ENCODE measurements around the gene TAPBP.

TAPBP gene

DNA sequence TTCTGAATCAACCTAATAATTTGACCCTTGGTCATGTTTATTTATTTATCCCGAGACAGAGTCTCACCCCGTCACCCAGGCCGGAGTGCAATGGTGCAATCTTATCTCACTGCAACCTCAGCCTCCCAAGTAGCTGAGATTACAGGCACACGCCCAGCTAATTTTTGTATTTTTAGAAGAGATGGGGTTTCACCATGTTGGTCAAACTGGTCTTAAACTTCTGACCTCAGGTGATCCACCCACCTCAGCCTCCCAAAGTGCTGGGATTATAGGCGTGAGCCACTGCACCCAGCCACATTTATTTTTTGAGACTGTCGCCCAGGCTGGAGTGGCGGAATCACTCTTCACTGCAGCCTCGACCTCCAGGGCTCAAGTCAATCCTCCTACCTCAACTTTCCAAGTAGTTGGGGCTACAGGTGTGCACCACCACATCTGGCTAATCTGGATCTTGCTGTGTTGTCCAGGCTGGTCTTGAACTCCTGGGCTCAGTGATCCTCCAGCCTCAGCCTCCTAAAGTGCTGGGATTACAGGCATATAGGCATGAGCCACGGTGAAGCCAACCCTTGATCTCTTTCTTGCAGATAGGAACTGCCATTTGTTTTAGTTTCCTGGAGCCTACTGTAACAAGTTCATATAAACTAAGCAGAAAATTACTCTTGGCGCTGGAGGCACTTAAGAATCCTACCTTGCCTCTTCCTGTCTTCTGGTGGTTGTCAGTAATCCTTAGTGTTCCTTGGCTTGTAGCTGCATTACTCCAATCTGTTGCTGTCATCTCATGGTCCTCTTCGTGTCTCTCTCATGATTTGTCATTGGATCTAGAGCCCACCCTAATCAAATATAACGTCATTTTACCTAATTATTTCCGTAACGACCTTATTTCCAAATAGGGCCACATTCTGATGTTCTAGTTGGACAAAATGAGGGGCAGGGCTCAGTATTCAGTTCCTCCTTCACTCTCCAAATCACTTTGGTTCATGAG lies 39.7 kb downstream of the TAPBP start:
- peaks cover 76% of the 10 kb centered on the region for H3K4me1 ChIP-seq (ENCODE audit: insufficient read depth, low read length)
- peaks cover 68% of the 10 kb centered on the region for H3K79me2 ChIP-seq (ENCODE audit: insufficient read depth, low read length)
- no peaks in the 10 kb centered on the region for H3K27me3 ChIP-seq (ENCODE audit: insufficient read depth, low read length, poor library complexity)
- peak overlapping the region; percentile 85 for H3K9ac ChIP-seq (ENCODE audit: low read depth, low read length)
- TF ChIP-seq, protein P1, sequence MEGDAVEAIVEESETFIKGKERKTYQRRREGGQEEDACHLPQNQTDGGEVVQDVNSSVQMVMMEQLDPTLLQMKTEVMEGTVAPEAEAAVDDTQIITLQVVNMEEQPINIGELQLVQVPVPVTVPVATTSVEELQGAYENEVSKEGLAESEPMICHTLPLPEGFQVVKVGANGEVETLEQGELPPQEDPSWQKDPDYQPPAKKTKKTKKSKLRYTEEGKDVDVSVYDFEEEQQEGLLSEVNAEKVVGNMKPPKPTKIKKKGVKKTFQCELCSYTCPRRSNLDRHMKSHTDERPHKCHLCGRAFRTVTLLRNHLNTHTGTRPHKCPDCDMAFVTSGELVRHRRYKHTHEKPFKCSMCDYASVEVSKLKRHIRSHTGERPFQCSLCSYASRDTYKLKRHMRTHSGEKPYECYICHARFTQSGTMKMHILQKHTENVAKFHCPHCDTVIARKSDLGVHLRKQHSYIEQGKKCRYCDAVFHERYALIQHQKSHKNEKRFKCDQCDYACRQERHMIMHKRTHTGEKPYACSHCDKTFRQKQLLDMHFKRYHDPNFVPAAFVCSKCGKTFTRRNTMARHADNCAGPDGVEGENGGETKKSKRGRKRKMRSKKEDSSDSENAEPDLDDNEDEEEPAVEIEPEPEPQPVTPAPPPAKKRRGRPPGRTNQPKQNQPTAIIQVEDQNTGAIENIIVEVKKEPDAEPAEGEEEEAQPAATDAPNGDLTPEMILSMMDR (IDR thresholded peaks at IDR 0.05; ENCODE audit: borderline replicate concordance, extremely low read depth, low read length, poor library complexity, severe bottlenecking) = no peak
- TF ChIP-seq EZH2 (IDR thresholded peaks at IDR 0.05; ENCODE audit: borderline replicate concordance, low read depth, low read length, severe bottlenecking) = no peak
- no peaks in the 10 kb centered on the region for H3K9me3 ChIP-seq (ENCODE audit: insufficient read depth, low read length, severe bottlenecking)
- DNase-seq (no peak), ATAC-seq (ENCODE audit: insufficient read depth, low read depth) (no peak)
- H3K4me3 ChIP-seq (ENCODE audit: low read depth in 1 of 2, low read length in 2 of 2) = peak overlapping the region in 1 of 2 experiments; percentile 61; a peak in 1 of 4 replicates
- H3K27ac ChIP-seq (ENCODE audit: low read length) = no peak overlapping the region
- peaks cover 43% of the 10 kb centered on the region for H4K20me1 ChIP-seq (ENCODE audit: insufficient read depth, low read length)
- H3K36me3 ChIP-seq (ENCODE audit: insufficient read depth, low read length) = peaks cover 71% of the 10 kb centered on the region
- no peak overlapping the region for H2AFZ ChIP-seq (ENCODE audit: low read depth, low read length)
- H3K4me2 ChIP-seq (ENCODE audit: insufficient read depth, low read length) = peak overlapping the region; percentile 78

DNA sequence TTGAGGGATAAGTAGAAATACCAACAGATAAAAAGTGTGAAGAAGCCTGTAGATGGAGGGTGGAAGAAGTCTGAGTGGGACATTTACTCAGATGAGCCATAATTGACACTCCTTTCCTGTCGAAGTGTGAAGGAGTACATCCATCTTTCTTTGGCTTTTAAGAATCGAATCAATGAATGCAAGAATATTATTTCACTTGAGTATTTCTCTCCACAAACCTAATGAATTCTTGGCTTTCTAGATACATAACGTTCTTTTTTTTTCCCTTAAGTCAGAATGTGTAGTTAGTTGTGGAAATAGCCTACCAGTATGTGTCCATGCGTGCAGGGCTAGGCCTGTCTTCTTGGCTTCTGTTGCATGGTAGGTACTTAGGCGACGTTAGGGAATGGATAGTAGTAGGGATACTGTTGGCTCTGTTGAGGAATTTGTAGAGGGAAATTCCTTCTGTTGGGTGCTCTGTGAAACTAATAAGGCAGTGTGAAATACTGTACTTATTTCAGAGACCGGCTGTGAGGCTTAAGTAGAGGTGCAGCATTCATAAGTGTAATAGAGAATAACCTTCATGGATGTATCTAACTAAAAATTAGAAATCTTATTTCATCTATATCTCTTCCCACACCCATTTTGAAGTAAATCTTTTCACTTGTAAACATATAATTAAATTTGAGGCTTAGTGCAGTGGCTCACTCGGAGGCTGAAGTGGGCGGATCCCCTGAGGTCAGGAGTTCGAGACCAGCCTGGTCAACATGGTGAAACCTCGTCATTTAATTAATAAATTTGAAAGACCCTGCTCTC lies 40.6 kb downstream of the TAPBP start:
- Histone ChIP-seq H3K79me2 (ENCODE audit: insufficient read depth, low read length) (peaks cover 76% of the 10 kb centered on the region), H3K4me1 (ENCODE audit: insufficient read depth, low read length) (peaks cover 82% of the 10 kb centered on the region), H3K4me3 (ENCODE audit: low read depth in 1 of 2, low read length in 2 of 2) (peak overlapping the region; percentile 53 to 61; a peak in 3 of 4 replicates), H3K36me3 (ENCODE audit: insufficient read depth, low read length) (peaks cover 72% of the 10 kb centered on the region), H4K20me1 (ENCODE audit: insufficient read depth, low read length) (peaks cover 37% of the 10 kb centered on the region), H3K9me3 (ENCODE audit: insufficient read depth, low read length, severe bottlenecking) (no peaks in the 10 kb centered on the region), H3K9ac (ENCODE audit: low read depth, low read length) (peak overlapping the region; percentile 85), H2AFZ (ENCODE audit: low read depth, low read length) (no peak overlapping the region), H3K27ac (ENCODE audit: low read length) (peak overlapping the region; percentile 83), H3K4me2 (ENCODE audit: insufficient read depth, low read length) (peak overlapping the region; percentile 78), H3K27me3 (ENCODE audit: insufficient read depth, low read length, poor library complexity) (no peaks in the 10 kb centered on the region)
- ATAC-seq (ENCODE audit: insufficient read depth, low read depth) = no peak
- TF ChIP-seq, protein P1 (IDR thresholded peaks at IDR 0.05; ENCODE audit: borderline replicate concordance, extremely low read depth, low read length, poor library complexity, severe bottlenecking) = no peak
- TF ChIP-seq EZH2 (IDR thresholded peaks at IDR 0.05; ENCODE audit: borderline replicate concordance, low read depth, low read length, severe bottlenecking) = no peak
- no peak for DNase-seq

DNA sequence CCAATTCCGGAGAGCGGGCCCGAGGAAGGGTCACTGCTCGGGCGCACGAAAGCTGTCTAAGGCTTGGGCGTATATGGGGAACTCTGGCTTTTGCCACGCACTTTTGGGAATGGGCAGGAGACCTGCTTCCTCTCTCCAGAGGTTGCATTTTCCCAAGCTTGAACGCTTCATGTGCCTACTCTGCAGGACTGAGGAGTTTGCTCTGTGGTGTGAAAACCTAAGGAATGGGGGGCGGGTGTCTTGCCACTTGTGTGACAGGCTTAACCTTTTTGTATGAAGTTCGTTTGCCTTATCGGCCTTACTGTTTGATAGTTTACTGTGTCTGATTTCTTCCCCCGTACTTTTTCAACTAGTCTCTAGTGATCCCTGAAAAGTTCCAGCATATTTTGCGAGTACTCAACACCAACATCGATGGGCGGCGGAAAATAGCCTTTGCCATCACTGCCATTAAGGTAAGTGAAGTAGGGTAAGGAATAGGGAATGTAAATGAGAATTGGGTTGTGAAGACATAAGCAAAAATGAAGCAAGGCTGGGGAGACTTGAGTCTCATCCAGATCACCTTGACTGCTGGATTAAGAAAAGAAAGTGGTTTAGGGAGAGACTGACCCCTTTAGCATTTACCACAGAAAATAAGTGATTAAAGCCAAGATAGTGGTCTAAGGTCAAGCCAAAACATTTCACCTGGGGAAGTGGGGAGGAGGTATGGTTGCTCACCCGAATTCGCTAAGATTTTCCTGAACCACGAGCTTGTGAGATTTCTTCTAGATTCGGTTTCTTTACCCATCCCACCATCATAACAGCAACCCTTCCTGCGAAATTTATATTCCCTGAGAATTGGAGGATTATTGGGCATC lies 41.4 kb downstream of the TAPBP start:
- no peak for DNase-seq
- peak overlapping the region; percentile 83 for H3K27ac ChIP-seq (ENCODE audit: low read length)
- peak overlapping the region; percentile 72 for H2AFZ ChIP-seq (ENCODE audit: low read depth, low read length)
- H3K36me3 ChIP-seq (ENCODE audit: insufficient read depth, low read length) = peaks cover 75% of the 10 kb centered on the region
- H3K4me2 ChIP-seq (ENCODE audit: insufficient read depth, low read length) = peak overlapping the region; percentile 78
- peak overlapping the region; percentile 85 for H3K9ac ChIP-seq (ENCODE audit: low read depth, low read length)
- no peaks in the 10 kb centered on the region for H3K27me3 ChIP-seq (ENCODE audit: insufficient read depth, low read length, poor library complexity)
- peak; percentile 9 for ATAC-seq (ENCODE audit: insufficient read depth, low read depth)
- peak overlapping the region; percentile 53 to 61 for H3K4me3 ChIP-seq (ENCODE audit: low read depth in 1 of 2, low read length in 2 of 2)
- peaks cover 77% of the 10 kb centered on the region for H3K79me2 ChIP-seq (ENCODE audit: insufficient read depth, low read length)
- TF ChIP-seq EZH2 (IDR thresholded peaks at IDR 0.05; ENCODE audit: borderline replicate concordance, low read depth, low read length, severe bottlenecking) = no peak
- TF ChIP-seq, protein P1 (IDR thresholded peaks at IDR 0.05; ENCODE audit: borderline replicate concordance, extremely low read depth, low read length, poor library complexity, severe bottlenecking) = no peak
- peaks cover 74% of the 10 kb centered on the region for H3K4me1 ChIP-seq (ENCODE audit: insufficient read depth, low read length)
- H4K20me1 ChIP-seq (ENCODE audit: insufficient read depth, low read length) = peaks cover 36% of the 10 kb centered on the region
- H3K9me3 ChIP-seq (ENCODE audit: insufficient read depth, low read length, severe bottlenecking) = no peaks in the 10 kb centered on the region
